Hematopoietic multipotent progenitor cell treated with erythropoietin and hydrocortisone succinate and interleukin-3 and kit ligand, for 6 days (in vitro differentiated cells): ENCODE results near the gene KRT10.
A peak's percentile ranks its signal among the peaks of the same experiment; 100 is the strongest.

Source experiments
- DNase-seq: peaks from one replicate; pipeline ENCODE4 v3.0.0-alpha.2; 2015

The KRT10 gene

GRCh38 chr17:40801157-40801556 lies 21.3 kb downstream of the KRT10 start:
- no peak for DNase-seq

- no peak for DNase-seq
Measured at GRCh38 chr17:40800381-40800780, 22.0 kb downstream of the KRT10 start.

DNA sequence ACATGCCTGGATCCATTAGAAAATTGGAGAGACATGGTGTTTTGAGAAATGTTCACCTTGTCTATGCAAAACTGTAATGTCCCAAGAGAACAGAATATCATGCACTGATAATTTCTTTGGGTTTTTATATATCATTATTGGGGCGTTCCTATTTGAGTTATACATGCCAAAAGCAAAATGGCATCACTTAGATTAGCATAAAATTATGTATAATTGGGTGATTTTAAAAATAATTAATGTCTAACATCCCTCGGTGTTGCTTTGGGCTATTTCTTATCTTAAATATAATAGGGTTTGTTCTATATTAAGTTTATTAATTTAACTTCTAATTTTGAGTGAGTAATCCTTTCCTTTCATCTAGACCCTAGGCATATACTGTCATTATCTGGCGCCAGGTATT lies 22.6 kb downstream of the KRT10 start, which contains the start of gene KRT28:
TSS of gene KRT28 (minus strand) at position 101 of the 400 bp plus-strand sequence. CDS start at position 35, 66 bp downstream.
- DNase-seq = no peak

- no peak for DNase-seq
Measured at GRCh38 chr17:40796846-40797245, 25.6 kb downstream of the KRT10 start.

DNA sequence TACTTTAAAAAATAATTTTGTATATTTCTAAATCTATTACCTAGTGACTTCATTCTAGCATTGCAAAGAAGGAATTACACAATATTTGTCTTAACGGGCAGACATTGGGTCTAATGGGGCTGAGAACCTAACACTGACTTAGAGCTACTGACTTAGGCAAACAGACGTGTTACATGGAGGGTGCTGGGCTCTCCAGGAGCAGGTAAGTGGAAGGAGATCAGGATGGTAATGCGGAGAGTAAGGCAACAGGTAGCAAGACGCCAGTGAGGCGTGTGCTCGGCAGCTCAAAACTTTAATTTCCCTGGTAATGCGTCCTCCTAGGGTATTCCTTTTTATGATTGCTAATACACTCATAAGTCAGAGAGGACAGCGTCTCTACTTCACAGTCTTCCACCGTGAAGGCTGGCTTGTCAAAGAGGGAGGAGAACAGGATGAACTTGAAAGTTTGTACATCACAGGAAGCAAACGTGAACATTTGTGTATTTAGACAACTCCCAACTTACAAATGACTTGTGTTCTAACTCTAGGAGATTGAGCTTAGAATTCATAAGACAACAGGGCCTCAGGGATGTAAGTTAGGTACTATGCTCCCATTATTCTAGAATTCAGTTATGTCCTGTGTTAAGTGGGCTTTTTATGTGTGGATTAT lies 27.3 kb downstream of the KRT10 start:
- no peak for DNase-seq

DNA sequence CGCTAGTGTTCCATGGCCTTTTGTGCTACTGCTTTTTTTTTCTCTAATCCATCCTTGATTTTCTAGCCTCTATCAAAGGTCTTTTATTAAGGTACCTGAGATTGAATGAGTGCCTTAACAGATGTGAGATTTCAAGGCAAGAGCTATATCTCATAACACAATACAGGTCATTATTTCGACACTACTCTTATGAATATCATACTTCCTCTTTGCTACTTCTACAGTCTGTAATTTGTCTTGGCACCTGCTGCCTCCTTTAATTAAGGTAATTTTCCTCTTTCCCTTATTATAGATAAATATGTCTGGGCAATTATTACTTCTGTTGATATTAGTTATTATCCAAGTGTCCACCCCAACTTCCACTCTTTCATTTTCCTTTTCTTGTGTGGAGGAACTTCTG lies 27.9 kb downstream of the KRT10 start:
- DNase-seq = peak; percentile 7

DNA sequence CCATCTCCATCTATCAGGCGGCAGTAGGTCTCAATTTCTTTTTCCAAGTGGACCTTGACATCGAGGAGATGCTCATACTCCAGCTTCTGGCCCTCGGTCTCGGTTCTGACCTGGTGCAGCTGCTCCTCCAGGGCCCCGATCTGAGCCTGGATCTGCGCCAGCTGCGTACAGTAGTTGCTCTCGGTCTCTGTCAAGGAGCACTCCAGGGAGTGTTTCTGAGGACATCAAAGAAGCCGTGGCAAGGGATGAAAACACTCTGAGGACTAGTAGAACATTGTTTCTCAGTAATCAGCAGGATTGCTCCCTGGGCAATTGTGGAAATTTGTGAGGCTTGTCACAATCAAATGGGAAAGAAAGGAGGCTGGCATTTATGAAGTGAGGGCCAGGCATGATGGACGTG lies 28.6 kb downstream of the KRT10 start:
- no peak for DNase-seq

DNA sequence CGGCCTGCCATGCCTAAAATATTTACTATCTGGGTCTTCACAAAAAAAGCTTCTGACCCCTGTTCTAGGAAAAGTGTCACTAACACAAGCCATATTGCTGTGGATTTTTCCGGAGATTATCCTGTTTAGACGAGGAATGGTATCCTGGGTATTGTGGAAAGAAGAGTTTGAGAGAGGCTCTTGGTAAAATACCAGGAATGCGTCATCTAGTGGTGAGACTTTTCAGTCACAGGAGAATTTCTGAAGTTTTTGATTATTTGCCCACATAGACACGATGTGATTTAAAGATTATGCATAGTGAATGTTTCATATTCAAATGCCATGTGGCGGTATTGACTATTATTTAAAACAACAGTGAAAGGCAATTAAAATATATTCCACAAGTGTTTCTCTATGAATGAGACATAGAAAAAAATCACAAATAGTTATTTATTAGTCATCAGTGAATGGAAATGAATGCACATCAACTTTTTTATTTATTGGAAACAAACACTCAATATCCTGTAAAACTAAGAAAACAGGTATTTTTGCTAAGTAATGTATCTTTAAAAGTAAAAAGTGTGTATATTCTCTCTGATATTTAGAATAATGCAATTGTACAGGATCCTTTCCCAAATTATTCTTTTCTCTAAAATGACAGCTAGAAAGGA lies 30.5 kb downstream of the KRT10 start:
- peak; percentile 19 for DNase-seq

- no peak for DNase-seq
Measured at GRCh38 chr17:40791111-40791510, 31.3 kb downstream of the KRT10 start.

GRCh38 chr17:40782450-40782849 lies 40.0 kb downstream of the KRT10 start, which contains the start of gene KRT27:
KRT27 (minus strand) TSS chr17:40782550; CDS start chr17:40782493, 57 bp downstream.
- no peak for DNase-seq

DNA sequence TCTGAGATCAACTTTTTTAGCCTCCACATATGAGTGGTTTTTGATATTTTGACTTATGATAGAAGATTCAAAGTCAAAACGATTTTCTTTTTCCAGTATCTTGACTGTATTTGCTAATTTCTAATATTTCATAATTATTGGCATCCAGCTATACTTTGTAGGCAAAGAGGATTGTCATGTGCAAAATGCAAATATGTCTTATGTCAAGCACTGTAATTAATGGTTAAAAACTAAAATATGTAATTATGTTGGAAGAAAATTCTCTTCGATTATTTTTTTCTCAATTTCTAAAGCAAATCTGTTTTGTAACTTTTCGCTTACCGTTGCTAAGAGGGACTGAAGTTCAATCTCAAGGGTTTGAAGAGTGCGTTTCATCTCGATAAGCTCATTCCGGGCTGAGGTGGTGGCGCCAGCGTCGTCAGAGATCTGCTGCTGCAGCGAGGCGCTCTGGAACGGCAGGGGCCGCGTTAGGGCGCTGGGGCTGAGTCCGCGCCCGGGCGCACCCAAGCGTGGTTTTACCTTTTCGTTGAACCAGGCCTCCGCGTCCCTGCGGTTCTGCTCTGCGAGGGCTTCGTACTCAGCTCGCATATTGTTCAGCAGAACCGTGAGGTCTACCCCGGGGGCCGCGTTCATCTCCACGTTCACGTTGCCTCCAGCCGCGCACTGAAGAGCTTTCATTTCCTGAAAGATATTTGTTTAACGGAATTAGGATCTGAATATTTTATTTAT lies 43.1 kb downstream of the KRT10 start:
- peak; percentile 3 for DNase-seq

GRCh38 chr17:40778461-40778860 lies 44.0 kb downstream of the KRT10 start:
- DNase-seq = no peak

GRCh38 chr17:40777971-40778370 lies 44.4 kb downstream of the KRT10 start:
- DNase-seq = no peak

GRCh38 chr17:40777459-40777858 lies 45.0 kb downstream of the KRT10 start:
- no peak for DNase-seq

GRCh38 chr17:40775945-40776344 lies 46.5 kb downstream of the KRT10 start:
- DNase-seq = no peak

GRCh38 chr17:40772101-40772500 lies 50.3 kb downstream of the KRT10 start, which contains the start of gene KRT26:
KRT26 (minus strand) TSS chr17:40772201; CDS start chr17:40772113, 88 bp downstream.
- DNase-seq = no peak
